ENCODE results near the gene CAPN8.

Gene CAPN8

GRCh38 chr1:223700942-223701637 lies 35.6 kb upstream of the CAPN8 start:
- DNase-seq: no peak

GRCh38 chr1:223700388-223700918 lies 35.0 kb upstream of the CAPN8 start:
- no peak for DNase-seq

GRCh38 chr1:223695941-223696340 lies 30.4 kb upstream of the CAPN8 start:
- DNase-seq: no peak

GRCh38 chr1:223695014-223695548 lies 29.6 kb upstream of the CAPN8 start:
- DNase-seq: no peak

GRCh38 chr1:223691121-223691520 lies 25.6 kb upstream of the CAPN8 start:
- no peak for DNase-seq

GRCh38 chr1:223684488-223684792 lies 18.9 kb upstream of the CAPN8 start:
- no peak for DNase-seq

GRCh38 chr1:223683586-223684487 lies 18.3 kb upstream of the CAPN8 start:
- peak; percentile 21 to 81 for DNase-seq

GRCh38 chr1:223682502-223682901 lies 17.0 kb upstream of the CAPN8 start:
- DNase-seq: no peak

- no peak for DNase-seq
These were observed 14.7 kb upstream of the CAPN8 start for GRCh38 chr1:223680188-223680587.

- no peak for DNase-seq
These were observed 13.3 kb upstream of the CAPN8 start for GRCh38 chr1:223678841-223679240.

- no peak for DNase-seq
These were observed 8.8 kb upstream of the CAPN8 start for GRCh38 chr1:223674119-223674890.

- peak; percentile 27 to 38 for DNase-seq
These were observed 5.1 kb upstream of the CAPN8 start for GRCh38 chr1:223670458-223671159.

GRCh38 chr1:223669003-223669795 lies 3.7 kb upstream of the CAPN8 start:
- no peak for DNase-seq

GRCh38 chr1:223667484-223668182 lies 2.1 kb upstream of the CAPN8 start:
- no peak for DNase-seq

GRCh38 chr1:223664106-223664505 lies 1.4 kb downstream of the CAPN8 start:
- DNase-seq: no peak

GRCh38 chr1:223662943-223663342 lies 2.6 kb downstream of the CAPN8 start:
- DNase-seq: no peak

GRCh38 chr1:223659711-223660110 lies 5.8 kb downstream of the CAPN8 start:
- peak in 1 of 2 experiments; percentile 66 for DNase-seq

GRCh38 chr1:223657978-223658377 lies 7.5 kb downstream of the CAPN8 start:
- DNase-seq: no peak

- DNase-seq: no peak
These were observed 11.4 kb downstream of the CAPN8 start for GRCh38 chr1:223654083-223654482.

GRCh38 chr1:223653431-223653830 lies 12.1 kb downstream of the CAPN8 start:
- no peak for DNase-seq

- no peak for DNase-seq
These were observed 12.5 kb downstream of the CAPN8 start for GRCh38 chr1:223653015-223653414.
